ENCODE data around the gene PRR33. TPM values are rescaled to one million over a fixed set of nuclear protein-coding genes. Genes with fewer than 3 reads are reported as not detected.

The PRR33 gene
- total RNA-seq, 1 experiment from 2014 or later = not detected

DNA sequence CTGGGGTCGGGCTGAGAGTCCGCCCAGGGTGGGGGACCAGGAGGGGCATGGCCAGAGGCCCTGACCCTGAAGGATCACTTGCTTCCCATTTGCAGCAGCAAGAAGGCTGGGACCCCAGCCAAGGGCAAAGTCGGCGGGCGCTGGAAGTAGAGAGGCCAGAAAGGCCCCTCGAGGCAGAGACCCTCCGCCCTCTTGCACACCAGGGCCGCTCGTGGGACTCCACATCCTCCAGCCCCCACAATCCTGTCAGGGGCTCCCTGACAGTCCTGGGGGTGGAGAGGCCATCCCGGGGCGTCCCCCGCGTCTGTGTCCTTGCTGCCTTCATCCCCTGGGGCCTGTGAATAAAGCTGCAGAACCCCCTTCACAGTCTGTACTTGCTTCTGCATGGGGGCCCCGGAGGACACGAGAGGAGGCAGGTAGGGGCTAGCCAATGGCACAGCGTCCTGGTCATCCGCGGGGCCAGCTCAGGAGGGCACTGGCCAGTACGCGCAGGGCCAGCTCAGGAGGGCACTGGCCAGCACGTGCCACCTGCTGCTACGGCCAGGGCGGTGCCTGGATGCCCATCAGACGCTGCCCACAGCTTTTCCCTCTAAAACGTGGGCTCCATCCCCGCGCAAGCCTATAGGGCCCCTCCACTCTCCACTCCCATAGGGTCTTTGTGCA lies 46.8 kb upstream of the PRR33 start:
- Histone ChIP-seq H3K27me3 (ENCODE audit: control insufficient read depth, insufficient read depth, low read length) (no peaks in the 10 kb centered on the region), H3K36me3 (ENCODE audit: control insufficient read depth, insufficient read depth, low read length) (no peaks in the 10 kb centered on the region), H3K4me1 (ENCODE audit: control insufficient read depth, insufficient read depth, low read length) (peaks cover 6% of the 10 kb centered on the region), H3K4me3 (ENCODE audit: low read depth in 2 of 2, low read length in 2 of 2) (no peak overlapping the region), H3K9me3 (ENCODE audit: control insufficient read depth, insufficient read depth, low read depth, low read length) (no peaks in the 10 kb centered on the region), H3K27ac (ENCODE audit: low read length) (no peak overlapping the region)
- no peak for TF ChIP-seq SIN3A (IDR thresholded peaks at IDR 0.05; ENCODE audit: borderline replicate concordance, insufficient read depth, low read depth, low read length)
- TF ChIP-seq, protein P1, sequence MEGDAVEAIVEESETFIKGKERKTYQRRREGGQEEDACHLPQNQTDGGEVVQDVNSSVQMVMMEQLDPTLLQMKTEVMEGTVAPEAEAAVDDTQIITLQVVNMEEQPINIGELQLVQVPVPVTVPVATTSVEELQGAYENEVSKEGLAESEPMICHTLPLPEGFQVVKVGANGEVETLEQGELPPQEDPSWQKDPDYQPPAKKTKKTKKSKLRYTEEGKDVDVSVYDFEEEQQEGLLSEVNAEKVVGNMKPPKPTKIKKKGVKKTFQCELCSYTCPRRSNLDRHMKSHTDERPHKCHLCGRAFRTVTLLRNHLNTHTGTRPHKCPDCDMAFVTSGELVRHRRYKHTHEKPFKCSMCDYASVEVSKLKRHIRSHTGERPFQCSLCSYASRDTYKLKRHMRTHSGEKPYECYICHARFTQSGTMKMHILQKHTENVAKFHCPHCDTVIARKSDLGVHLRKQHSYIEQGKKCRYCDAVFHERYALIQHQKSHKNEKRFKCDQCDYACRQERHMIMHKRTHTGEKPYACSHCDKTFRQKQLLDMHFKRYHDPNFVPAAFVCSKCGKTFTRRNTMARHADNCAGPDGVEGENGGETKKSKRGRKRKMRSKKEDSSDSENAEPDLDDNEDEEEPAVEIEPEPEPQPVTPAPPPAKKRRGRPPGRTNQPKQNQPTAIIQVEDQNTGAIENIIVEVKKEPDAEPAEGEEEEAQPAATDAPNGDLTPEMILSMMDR (IDR thresholded peaks at IDR 0.05) = no peak
- no peak for TF ChIP-seq TCF7L2 (IDR thresholded peaks at IDR 0.05; ENCODE audit: low read depth, low read length)
- TF ChIP-seq, protein P2, sequence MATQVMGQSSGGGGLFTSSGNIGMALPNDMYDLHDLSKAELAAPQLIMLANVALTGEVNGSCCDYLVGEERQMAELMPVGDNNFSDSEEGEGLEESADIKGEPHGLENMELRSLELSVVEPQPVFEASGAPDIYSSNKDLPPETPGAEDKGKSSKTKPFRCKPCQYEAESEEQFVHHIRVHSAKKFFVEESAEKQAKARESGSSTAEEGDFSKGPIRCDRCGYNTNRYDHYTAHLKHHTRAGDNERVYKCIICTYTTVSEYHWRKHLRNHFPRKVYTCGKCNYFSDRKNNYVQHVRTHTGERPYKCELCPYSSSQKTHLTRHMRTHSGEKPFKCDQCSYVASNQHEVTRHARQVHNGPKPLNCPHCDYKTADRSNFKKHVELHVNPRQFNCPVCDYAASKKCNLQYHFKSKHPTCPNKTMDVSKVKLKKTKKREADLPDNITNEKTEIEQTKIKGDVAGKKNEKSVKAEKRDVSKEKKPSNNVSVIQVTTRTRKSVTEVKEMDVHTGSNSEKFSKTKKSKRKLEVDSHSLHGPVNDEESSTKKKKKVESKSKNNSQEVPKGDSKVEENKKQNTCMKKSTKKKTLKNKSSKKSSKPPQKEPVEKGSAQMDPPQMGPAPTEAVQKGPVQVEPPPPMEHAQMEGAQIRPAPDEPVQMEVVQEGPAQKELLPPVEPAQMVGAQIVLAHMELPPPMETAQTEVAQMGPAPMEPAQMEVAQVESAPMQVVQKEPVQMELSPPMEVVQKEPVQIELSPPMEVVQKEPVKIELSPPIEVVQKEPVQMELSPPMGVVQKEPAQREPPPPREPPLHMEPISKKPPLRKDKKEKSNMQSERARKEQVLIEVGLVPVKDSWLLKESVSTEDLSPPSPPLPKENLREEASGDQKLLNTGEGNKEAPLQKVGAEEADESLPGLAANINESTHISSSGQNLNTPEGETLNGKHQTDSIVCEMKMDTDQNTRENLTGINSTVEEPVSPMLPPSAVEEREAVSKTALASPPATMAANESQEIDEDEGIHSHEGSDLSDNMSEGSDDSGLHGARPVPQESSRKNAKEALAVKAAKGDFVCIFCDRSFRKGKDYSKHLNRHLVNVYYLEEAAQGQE (IDR thresholded peaks at IDR 0.05; ENCODE audit: insufficient read depth in 1 of 2, low read depth in 2 of 2, low read length in 1 of 2) = no peak
- TF ChIP-seq POLR2AphosphoS5 (IDR thresholded peaks at IDR 0.05; ENCODE audit: low read depth, low read length) = no peak
- DNase-seq (ENCODE audit: low read depth, low spot score) (no peak), ATAC-seq (peak; percentile 10; the same call in 1 of the 2 replicates)
- in situ Hi-C loops (cut with HindIII; ENCODE audit: low pct_unique_long_range_greater_than_20kb, low sequenced_read_pairs) (no loop called here), intact Hi-C loops (cut with micrococcal nuclease; ENCODE audit: unreplicated experiment) (loop anchor here (1.0 kb wide), 1 partner anchor 26 kb away; no protein-coding TSS in a partner anchor)
- BruUV-seq (replicated peaks) = no TSS peak
- ChIA-PET CTCF (interaction anchor here (0.6 to 1.4 kb wide), 2 partner anchors 88 to 245 kb away, joined by 3 to 5 read pairs; no protein-coding TSS in a partner anchor), POLR2A (no interaction called here)

DNA sequence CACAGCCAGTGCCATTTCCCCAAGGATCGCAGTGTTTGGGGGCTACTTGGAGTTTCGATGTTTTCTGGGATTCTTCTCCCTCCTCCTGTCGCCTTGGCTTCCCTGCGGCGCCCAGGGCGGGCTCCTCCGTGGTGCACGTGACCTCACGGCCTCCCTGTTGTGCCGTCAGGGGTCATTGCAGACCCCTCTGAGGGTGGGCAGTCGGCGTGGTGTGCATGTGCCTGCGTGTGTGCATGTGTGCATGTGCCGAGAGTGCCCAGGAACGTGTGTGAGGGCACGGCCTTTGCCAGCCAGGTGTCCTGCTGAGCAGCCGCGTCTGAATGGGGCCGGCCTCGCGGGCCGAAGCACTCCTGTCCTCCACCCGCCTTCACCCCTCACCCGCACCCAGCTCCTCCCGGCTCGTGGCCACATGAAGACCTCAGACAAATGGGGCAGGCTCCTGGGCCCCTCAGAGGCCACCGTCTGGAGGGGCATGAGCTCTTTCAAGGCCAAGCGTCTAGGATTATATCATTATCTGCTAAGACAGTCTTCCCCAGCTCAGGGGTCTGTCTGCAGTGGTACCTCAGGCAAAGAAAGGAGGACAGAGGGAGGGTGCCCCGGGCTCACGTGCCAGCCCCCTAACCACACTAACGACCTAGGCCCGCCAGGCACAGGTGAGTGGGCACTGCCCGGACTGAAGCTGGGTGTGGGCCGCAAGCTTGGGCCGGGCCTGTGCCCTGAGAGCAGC lies 46.1 kb upstream of the PRR33 start:
- ATAC-seq (no peak), DNase-seq (ENCODE audit: low read depth, low spot score) (no peak)
- CTCF ChIA-PET = interaction anchor here (1.4 kb wide), 1 partner anchor 244 kb away, joined by 5 read pairs; no protein-coding TSS in a partner anchor

More for the DNA sequence above, 46.1 kb upstream of the PRR33 start:
- H3K4me1 ChIP-seq (ENCODE audit: control insufficient read depth, insufficient read depth, low read length) = peaks cover 3% of the 10 kb centered on the region
- no peak overlapping the region for H3K27ac ChIP-seq (ENCODE audit: low read length)
- no peaks in the 10 kb centered on the region for H3K9me3 ChIP-seq (ENCODE audit: control insufficient read depth, insufficient read depth, low read depth, low read length)
- POLR2A ChIA-PET = no interaction called here
- H3K4me3 ChIP-seq (ENCODE audit: low read depth in 2 of 2, low read length in 2 of 2) = no peak overlapping the region
- no TSS peak for BruUV-seq (replicated peaks)
- in situ Hi-C loops (cut with HindIII; ENCODE audit: low pct_unique_long_range_greater_than_20kb, low sequenced_read_pairs) (no loop called here), intact Hi-C loops (cut with micrococcal nuclease; ENCODE audit: unreplicated experiment) (loop anchor here (1.0 kb wide), 1 partner anchor 25 kb away; no protein-coding TSS in a partner anchor)
- TF ChIP-seq, protein P2 (IDR thresholded peaks at IDR 0.05; ENCODE audit: insufficient read depth in 1 of 2, low read depth in 2 of 2, low read length in 1 of 2) = no peak
- no peak for TF ChIP-seq POLR2AphosphoS5 (IDR thresholded peaks at IDR 0.05; ENCODE audit: low read depth, low read length)
- TF ChIP-seq, protein P1 (IDR thresholded peaks at IDR 0.05) = no peak
- no peak for TF ChIP-seq SIN3A (IDR thresholded peaks at IDR 0.05; ENCODE audit: borderline replicate concordance, insufficient read depth, low read depth, low read length)
- no peaks in the 10 kb centered on the region for H3K36me3 ChIP-seq (ENCODE audit: control insufficient read depth, insufficient read depth, low read length)
- no peaks in the 10 kb centered on the region for H3K27me3 ChIP-seq (ENCODE audit: control insufficient read depth, insufficient read depth, low read length)

Data from Panc1 (cell line).